Activated CD8-positive, alpha-beta memory T cell treated with anti-CD3 and anti-CD28 coated beads for 1 hour (primary cell): Measurements from ENCODE around the gene GLRX2.
"Not testable (repeated sequence)": the region's sequence is repeated elsewhere in the genome, so short reads cannot be mapped to it uniquely, and the experiment has no call there.

ENCODE experiments used
- DNase-seq, 2 donors: peaks; one replicate each; pipeline ENCODE4 v3.0.0-alpha.2; 2020; ENCODE audit warnings: low read depth in 1 of 2; ENCODE audit errors: extremely low read depth in 1 of 2

The GLRX2 gene

DNA sequence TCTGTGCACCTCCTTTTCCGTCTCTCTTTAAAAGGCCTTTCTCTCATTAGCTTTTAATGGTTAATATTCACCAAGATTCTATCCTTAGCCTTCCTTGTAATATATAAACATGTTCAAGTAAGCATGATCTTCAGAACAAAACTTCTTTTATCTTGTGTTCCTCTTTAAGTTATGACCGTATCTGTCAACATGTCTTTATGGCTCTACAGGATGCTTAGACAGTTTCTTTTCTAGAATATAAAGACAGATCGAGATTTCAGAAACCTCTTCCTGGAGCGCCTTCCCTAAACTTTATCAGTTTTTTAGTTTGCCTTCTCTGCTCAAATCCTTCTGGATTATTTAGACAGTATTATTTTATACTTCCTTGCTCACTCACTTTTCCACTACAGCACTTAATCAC is 38.6 kb downstream of the GLRX2 start:
- no peak for DNase-seq

- no peak for DNase-seq
Observed at GRCh38 chr1:193065954-193066353, 39.3 kb downstream of the GLRX2 start.

- no peak for DNase-seq
Observed at GRCh38 chr1:193062698-193063463, 42.3 kb downstream of the GLRX2 start.

DNA sequence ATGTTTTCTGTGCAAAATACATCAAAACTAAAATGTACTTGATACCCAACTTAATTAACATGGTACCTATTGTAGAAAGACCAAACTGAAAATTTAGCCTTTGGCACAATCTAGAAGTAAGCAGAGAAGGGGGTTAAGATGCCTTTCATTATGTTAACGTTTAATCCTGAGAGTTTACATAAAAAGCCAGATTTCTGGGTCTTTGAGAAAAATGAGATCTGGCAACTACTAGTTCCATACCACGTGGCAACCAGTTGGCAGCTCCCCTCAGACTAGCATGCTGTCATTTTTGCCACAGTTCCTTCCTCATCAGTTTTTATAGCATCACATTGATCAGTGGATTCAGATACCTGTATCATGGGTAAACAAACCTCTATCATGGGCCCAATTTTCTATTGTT is 44.3 kb downstream of the GLRX2 start:
- no peak for DNase-seq

- no peak for DNase-seq
Observed at GRCh38 chr1:193060406-193060805, 44.8 kb downstream of the GLRX2 start.

DNA sequence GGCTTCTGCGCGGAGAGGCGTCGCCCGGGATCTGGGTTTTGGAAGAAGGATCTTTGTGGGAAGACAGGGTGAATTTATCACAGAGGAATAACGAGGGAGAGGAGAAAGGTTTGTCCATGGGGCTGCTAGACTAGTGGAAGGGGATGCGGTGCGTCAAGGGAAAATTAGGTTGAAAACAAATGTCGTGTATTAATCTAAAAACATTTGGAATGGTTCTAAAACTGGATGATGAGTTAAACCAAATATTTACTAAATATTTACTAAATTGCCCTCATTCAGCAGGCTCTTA is 45.2 kb downstream of the GLRX2 start:
- DNase-seq, result no peak

GRCh38 chr1:193059282-193060114 is 45.7 kb downstream of the GLRX2 start, which contains the start of the genes RO60 and UCHL5:
Gene RO60, plus strand, starts transcription at chr1:193059612. Its CDS starts 9,443 bp downstream, at chr1:193069055.
Gene UCHL5, minus strand, starts transcription at chr1:193059360. Its CDS starts 100 bp downstream, at chr1:193059260.
- DNase-seq, result peak; percentile 82 to 84

DNA sequence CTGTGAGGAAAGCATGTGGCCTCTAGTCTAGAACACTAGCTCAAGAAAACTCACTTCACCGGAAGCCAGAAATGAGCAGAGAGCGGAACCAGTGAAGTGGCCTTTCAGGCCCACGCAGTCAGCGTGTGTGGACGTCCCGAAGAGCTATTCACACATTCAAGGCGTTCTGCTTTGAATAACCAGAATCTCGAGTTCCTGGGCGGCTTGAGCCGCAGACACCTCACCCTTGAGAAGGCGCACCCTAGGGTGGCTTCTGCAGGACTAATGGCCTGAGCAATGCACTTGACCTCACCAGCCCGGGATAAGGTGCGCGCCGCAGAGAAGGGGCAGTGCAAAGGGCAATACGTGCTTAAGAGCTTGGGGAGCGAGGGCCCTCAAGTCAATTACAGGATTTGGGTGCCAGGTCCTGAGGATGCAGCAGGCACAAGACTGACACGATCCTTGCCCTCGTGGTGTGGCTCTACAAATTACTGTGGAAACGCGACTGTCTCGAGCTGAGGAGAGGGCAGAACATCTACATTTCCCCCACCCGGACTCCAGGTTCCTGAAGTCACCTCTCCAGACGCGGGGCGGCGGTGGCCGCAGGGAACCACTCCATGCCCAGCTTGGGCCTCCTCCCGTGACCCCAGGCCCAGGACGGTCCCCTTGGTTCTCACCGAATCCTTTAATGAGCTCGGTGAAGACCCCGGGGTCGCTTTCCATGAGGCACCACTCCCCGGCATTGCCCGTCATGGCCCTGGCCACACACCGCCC is 46.5 kb downstream of the GLRX2 start:
- DNase-seq, result peak in 1 of 2 donors; percentile 14

DNA sequence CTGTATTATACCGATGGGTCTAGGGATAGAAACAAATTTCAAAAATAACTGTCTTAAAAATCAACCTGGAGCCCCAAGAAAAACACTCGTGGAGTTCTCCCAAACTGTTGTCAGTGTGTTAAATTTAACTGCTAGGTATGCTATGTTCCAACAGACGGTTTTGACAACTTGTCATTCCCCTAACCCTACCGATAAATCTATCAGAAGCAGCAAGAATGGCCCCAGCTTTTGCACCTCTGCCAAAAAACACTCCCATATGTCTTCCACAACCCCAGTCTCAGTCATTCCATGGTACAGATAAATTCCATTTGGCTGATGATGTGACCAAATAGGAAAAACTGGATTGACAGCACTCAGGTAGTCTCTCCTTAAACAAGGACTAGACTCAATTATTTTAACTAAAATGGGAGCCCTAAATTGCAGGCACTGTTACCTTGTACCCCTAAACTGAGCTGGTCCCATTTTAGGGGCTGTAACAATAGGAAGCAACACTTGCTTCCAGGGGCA is 51.0 kb downstream of the GLRX2 start:
- DNase-seq, result no peak

GRCh38 chr1:193048913-193049312 is 56.3 kb downstream of the GLRX2 start:
- not testable (repeated sequence) for DNase-seq
